ENCODE results near the gene CAMK2D.

GRCh38 chr4:113467581-113467980 lies 294.0 kb downstream of the CAMK2D start:
- no peak for TF ChIP-seq CTCF (IDR thresholded peaks at IDR 0.05)
- TF ChIP-seq POLR2A (IDR thresholded peaks at IDR 0.05), result no peak
